Transverse colon (tissue), 4 donors: ENCODE measurements around the gene ST3GAL2.

ENCODE experiments used
- CTCF ChIP-seq, 5 experiments: fragments of 200-600 bp in 3 of 5; fragments of 450-650 bp in 2 of 5; sonication (generic) in 3 of 5; IDR thresholded peaks; 1 replicate in 2 of 5; 2 replicates in 3 of 5; pipeline ENCODE4 v1.5.1; 2016 to 2017; ENCODE audit warnings: antibody characterized with exemption in 5 of 5, inconsistent platforms in 3 of 5, mild to moderate bottlenecking in 2 of 5, moderate library complexity in 1 of 5
- EP300 ChIP-seq: sonication (generic); formaldehyde crosslinking; IDR thresholded peaks from one replicate; pipeline ENCODE4 v1.6.1; 2017; ENCODE audit warnings: antibody characterized with exemption, low read depth
- POLR2A ChIP-seq: fragments of 450-650 bp; IDR thresholded peaks from one replicate; pipeline ENCODE4 v1.6.1; 2016; ENCODE audit warnings: antibody characterized with exemption, mild to moderate bottlenecking, moderate library complexity
- POLR2AphosphoS5 ChIP-seq, 3 donors: sonication (generic); formaldehyde crosslinking; IDR thresholded peaks; one replicate each; pipeline ENCODE4 v1.6.1; 2016; ENCODE audit warnings: antibody characterized with exemption in 3 of 3

GRCh38 chr16:70394853-70395252, 44.0 kb downstream of the ST3GAL2 start:
- TF ChIP-seq CTCF (IDR thresholded peaks at IDR 0.05) (no peak), POLR2A (no peak), EP300 (no peak), POLR2AphosphoS5 (IDR thresholded peaks at IDR 0.05) (no peak)
